H9 (cell line): ENCODE data around the gene BSPRY. TPM values are rescaled to one million over a fixed set of nuclear protein-coding genes. Genes with fewer than 3 reads are reported as not detected.

Experiments
- DNase-seq: peaks from one replicate; pipeline ENCODE4 v3.0.0-alpha.2; 2017
- H2AFZ ChIP-seq: one replicate; pipeline ENCODE4 v1.6.1; 2013; ENCODE audit warnings: mild to moderate bottlenecking, low read length, control low read depth, moderate library complexity
- H2AK5ac ChIP-seq: 2 replicates; pipeline ENCODE4 v1.6.1; 2013; ENCODE audit warnings: low read length, control low read depth, mixed read lengths; ENCODE audit not compliant: insufficient read length
- H2BK120ac ChIP-seq: one replicate; pipeline ENCODE4 v1.6.1; 2013; ENCODE audit warnings: low read depth, mild to moderate bottlenecking, low read length, control low read depth, inconsistent platforms; ENCODE audit not compliant: poor library complexity, severe bottlenecking
- H2BK12ac ChIP-seq: 2 replicates; pipeline ENCODE4 v1.6.1; 2013; ENCODE audit warnings: low read length, control low read depth, mixed read lengths, low read depth; ENCODE audit not compliant: insufficient read length
- H2BK15ac ChIP-seq: 2 replicates; pipeline ENCODE4 v1.6.1; 2013; ENCODE audit warnings: low read depth, low read length, control low read depth
- H2BK20ac ChIP-seq: one replicate; pipeline ENCODE4 v1.6.1; 2013; ENCODE audit warnings: low read depth, mild to moderate bottlenecking, low read length, control low read depth, inconsistent platforms; ENCODE audit not compliant: poor library complexity, severe bottlenecking
- H2BK5ac ChIP-seq: 2 replicates; pipeline ENCODE4 v1.6.1; 2013; ENCODE audit warnings: low read length, control low read depth, mixed read lengths; ENCODE audit not compliant: insufficient read length
- H3K14ac ChIP-seq: 2 replicates; pipeline ENCODE4 v1.6.1; 2013; ENCODE audit warnings: low read length, control low read depth; ENCODE audit not compliant: insufficient read depth
- H3K18ac ChIP-seq: 2 replicates; pipeline ENCODE4 v1.6.1; 2013; ENCODE audit warnings: low read depth, mild to moderate bottlenecking, mixed read lengths, low read length, control low read depth; ENCODE audit not compliant: insufficient read length
- H3K23ac ChIP-seq: 2 replicates; pipeline ENCODE4 v1.6.1; 2013; ENCODE audit warnings: low read length, control low read depth, mixed read lengths, low read depth; ENCODE audit not compliant: insufficient read length
- H3K23me2 ChIP-seq: 2 replicates; pipeline ENCODE4 v1.6.1; 2013; ENCODE audit warnings: low read depth, mild to moderate bottlenecking, mixed read lengths, low read length, control low read depth; ENCODE audit not compliant: insufficient read length, poor library complexity, severe bottlenecking
- H3K27ac ChIP-seq: 2 replicates; pipeline ENCODE4 v1.5.1; 2013; ENCODE audit warnings: low read length, control low read depth, mixed read lengths, low read depth; ENCODE audit not compliant: insufficient read length
- H3K27me3 ChIP-seq: 2 replicates; pipeline ENCODE4 v1.6.1; 2013; ENCODE audit warnings: low read length, control low read depth, inconsistent platforms; ENCODE audit not compliant: insufficient read depth
- H3K4ac ChIP-seq: 2 replicates; pipeline ENCODE4 v1.6.1; 2013; ENCODE audit warnings: low read depth, mild to moderate bottlenecking, control low read depth, inconsistent platforms, low read length, moderate library complexity
- H3K4me1 ChIP-seq: 2 replicates; pipeline ENCODE4 v1.6.1; 2013; ENCODE audit warnings: low read length, control low read depth, inconsistent platforms; ENCODE audit not compliant: insufficient read depth
- H3K4me2 ChIP-seq: 2 replicates; pipeline ENCODE4 v1.6.1; 2013; ENCODE audit warnings: low read length, control low read depth, mixed read lengths; ENCODE audit not compliant: insufficient read length, insufficient read depth
- H3K56ac ChIP-seq: 2 replicates; pipeline ENCODE4 v1.6.1; 2013; ENCODE audit warnings: low read depth, mild to moderate bottlenecking, mixed read lengths, low read length, control low read depth; ENCODE audit not compliant: insufficient read length
- H3K79me1 ChIP-seq: 2 replicates; pipeline ENCODE4 v1.6.1; 2013; ENCODE audit warnings: low read depth, mild to moderate bottlenecking, moderate library complexity, low read length, control low read depth, inconsistent platforms; ENCODE audit not compliant: insufficient read depth, poor library complexity, severe bottlenecking
- H3K79me2 ChIP-seq: 2 replicates; pipeline ENCODE4 v1.6.1; 2013; ENCODE audit warnings: low read length, control low read depth, inconsistent platforms; ENCODE audit not compliant: insufficient read depth
- H3K9ac ChIP-seq: 2 replicates; pipeline ENCODE4 v1.6.1; 2013; ENCODE audit warnings: low read length, control low read depth, mixed read lengths; ENCODE audit not compliant: insufficient read length; ENCODE audit errors: extremely low read depth
- H3K9me3 ChIP-seq: one replicate; pipeline ENCODE4 v1.6.1; 2013; ENCODE audit warnings: low read depth, low read length, inconsistent platforms; ENCODE audit not compliant: control insufficient read depth
- H3T11ph ChIP-seq: one replicate; pipeline ENCODE4 v1.6.1; 2013; ENCODE audit warnings: mild to moderate bottlenecking, low read length, control low read depth, inconsistent platforms
- H4K20me1 ChIP-seq: one replicate; pipeline ENCODE4 v1.6.1; 2013; ENCODE audit not compliant: control insufficient read depth, insufficient read length, insufficient read depth
- H4K5ac ChIP-seq: 2 replicates; pipeline ENCODE4 v1.6.1; 2013; ENCODE audit warnings: low read depth, mild to moderate bottlenecking, mixed read lengths, low read length, control low read depth; ENCODE audit not compliant: insufficient read length
- H4K8ac ChIP-seq: replicated peaks from 2 replicates; pipeline ENCODE4 v1.6.1; 2013; ENCODE audit warnings: low read length, control low read depth, mixed read lengths, low read depth; ENCODE audit not compliant: insufficient read length
- H4K91ac ChIP-seq: 2 replicates; pipeline ENCODE4 v1.6.1; 2013; ENCODE audit warnings: low read depth, mild to moderate bottlenecking, moderate library complexity, mixed read lengths, low read length, control low read depth; ENCODE audit not compliant: insufficient read length
- H3K27ac Mint-ChIP-seq, 3 experiments: 2 replicates in 2 of 3; 3 replicates in 1 of 3; pipeline ENCODE4 v1.8.0; 2020 to 2021; ENCODE audit warnings: mixed read lengths in 3 of 3, mild to moderate bottlenecking in 1 of 3, moderate library complexity in 1 of 3
- H3K27me3 Mint-ChIP-seq: 2 replicates; pipeline ENCODE4 v1.8.0; 2021; ENCODE audit warnings: low read depth, mild to moderate bottlenecking, moderate library complexity, mixed read lengths
- H3K36me3 Mint-ChIP-seq, 3 experiments: 2 replicates in 2 of 3; 3 replicates in 1 of 3; pipeline ENCODE4 v1.8.0; 2020 to 2021; ENCODE audit warnings: low read depth in 3 of 3, mixed read lengths in 3 of 3; ENCODE audit not compliant: insufficient read depth in 1 of 3
- H3K4me1 Mint-ChIP-seq, 2 experiments: 2 replicates each; pipeline ENCODE4 v1.8.0; 2020; ENCODE audit warnings: mixed read lengths in 2 of 2
- H3K4me3 Mint-ChIP-seq, 2 experiments: 2 replicates in 1 of 2; 3 replicates in 1 of 2; pipeline ENCODE4 v1.8.0; 2020 to 2021; ENCODE audit warnings: mild to moderate bottlenecking in 2 of 2, mixed read lengths in 2 of 2, moderate library complexity in 1 of 2
- H3K9me3 Mint-ChIP-seq, 2 experiments: 2 replicates in 1 of 2; 3 replicates in 1 of 2; pipeline ENCODE4 v1.8.0; 2020; ENCODE audit warnings: mild to moderate bottlenecking in 2 of 2, mixed read lengths in 2 of 2, moderate library complexity in 1 of 2
- CTCF ChIP-seq: fragments of 200-600 bp; sonication (generic); conservative IDR thresholded peaks from 3 replicates; pipeline ENCODE4 v1.8.0; 2021; ENCODE audit warnings: antibody characterized with exemption, mild to moderate bottlenecking
- WGBS: extraction: QIAGEN DNeasy Blood & Tissue Kit; methylation state at CpG from one replicate; pipeline ENCODE4 v1.1.7; 2013; ENCODE audit warnings: missing lambda C conversion rate, low lambda C conversion rate, mixed read lengths; ENCODE audit not compliant: insufficient read length; ENCODE audit errors: extremely low coverage; 5-methylcytosine and 5-hydroxymethylcytosine counted together
- total RNA-seq: library from RNA; stranded (reverse); gene quantifications from 2 replicates; pipeline ENCODE4 v1.2.1, GENCODE V29; 2021

The BSPRY gene
- total RNA-seq, 1 experiment from 2014 or later: 4.5 TPM

DNA sequence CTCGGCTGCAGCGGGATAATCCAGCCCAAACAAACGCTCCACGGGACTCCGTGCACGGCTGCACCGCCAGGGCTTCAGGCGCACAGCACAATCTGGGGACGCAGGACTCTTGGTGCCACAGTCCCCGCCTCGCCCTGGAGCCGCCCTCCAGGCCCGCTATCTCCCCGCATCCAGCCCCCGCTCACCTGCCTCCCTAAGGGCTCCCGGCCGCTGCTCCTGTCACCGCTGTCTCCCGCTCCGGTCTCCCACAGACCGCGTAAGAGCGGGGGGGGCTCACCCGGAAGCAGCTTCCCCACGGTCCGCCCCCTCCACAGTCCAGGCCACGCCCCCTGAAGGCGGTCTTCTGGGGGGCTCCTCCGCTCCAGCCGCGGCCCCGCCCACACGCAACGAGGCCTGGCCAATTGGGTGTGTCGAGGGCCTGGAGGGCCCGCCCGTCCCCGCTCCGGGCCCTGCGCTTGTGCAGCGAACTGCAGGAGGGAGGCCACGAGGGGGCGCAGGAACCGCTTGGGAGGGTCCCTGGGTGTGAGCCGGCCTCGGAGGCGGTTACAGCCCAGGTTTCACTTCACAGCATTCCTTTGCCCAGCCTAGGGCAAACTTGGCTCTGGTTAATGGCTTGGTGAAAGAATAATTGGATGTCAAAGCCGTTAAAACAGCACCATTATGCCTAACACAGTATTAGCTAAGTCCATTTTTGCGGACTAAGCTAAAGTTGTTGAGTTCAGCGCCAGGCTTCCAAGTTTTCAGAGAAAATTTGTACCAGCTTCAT lies 51.9 kb downstream of the BSPRY start, which contains the start of gene ALAD:
ALAD (minus strand) TSS at position 258 of the 766 bp plus-strand sequence. CDS start 7,725 bp downstream, outside the sequence.
- Histone ChIP-seq H3K18ac (no peak within 1 kb of the TSS), H4K20me1 (no peaks in the 10 kb centered on the region), H3K23ac (no peak within 1 kb of the TSS), H2AFZ (peak within 1 kb of the TSS; percentile 96), H3K79me1 (no peaks in the 10 kb centered on the region), H3K4ac (no peak within 1 kb of the TSS), H3T11ph (no peak within 1 kb of the TSS), H4K5ac (no peak within 1 kb of the TSS), H3K56ac (no peak within 1 kb of the TSS), H2AK5ac (no peak within 1 kb of the TSS), H3K9me3 (no peaks in the 10 kb centered on the region), H3K9ac (peak within 1 kb of the TSS; percentile 40), H2BK15ac (no peak within 1 kb of the TSS), H2BK5ac (no peak within 1 kb of the TSS), H4K8ac (no peak within 1 kb of the TSS), H2BK120ac (no peak within 1 kb of the TSS), H3K14ac (no peak within 1 kb of the TSS), H3K4me2 (peak within 1 kb of the TSS; percentile 68), H3K27me3 (no peaks in the 10 kb centered on the region), H2BK20ac (no peak within 1 kb of the TSS), H3K79me2 (no peaks in the 10 kb centered on the region), H3K27ac (no peak within 1 kb of the TSS), H3K4me1 (no peaks in the 10 kb centered on the region), H2BK12ac (no peak within 1 kb of the TSS), H4K91ac (no peak within 1 kb of the TSS), H3K23me2 (no peaks in the 10 kb centered on the region)
- Mint-ChIP-seq H3K27me3 (no peaks in the 10 kb centered on the region; the same call in none of the 2 replicates), H3K9me3 (no peaks in the 10 kb centered on the region), H3K4me1 (peaks cover 6 to 11% of the 10 kb centered on the region in 2 experiments), H3K36me3 (no peaks in the 10 kb centered on the region; a peak in 2 of 7 replicates), H3K4me3 (peak within 1 kb of the TSS; percentile 88 to 94), H3K27ac (peak within 1 kb of the TSS in 1 of 3 experiments; percentile 74; a peak in 2 of 7 replicates)
- peak; percentile 98; the same call in 2 of the 3 replicates for TF ChIP-seq CTCF
- WGBS: no CpG with 5 or more reads among the region's 50 CpGs
- DNase-seq: peak; percentile 99
